HG03354 (cell line): ENCODE results near the gene IBA57.
A peak's percentile ranks its signal among the peaks of the same experiment; 100 is the strongest.

Experiments used
- ATAC-seq: cut with Tn5 transposase; IDR thresholded peaks from one replicate; pipeline ENCODE4 v1.9.1; 2021; ENCODE audit warnings: mild to moderate bottlenecking; ENCODE audit not compliant: unreplicated experiment, poor library complexity, severe bottlenecking

Gene IBA57

GRCh38 chr1:228154670-228155571 is 10.7 kb upstream of the IBA57 start:
- no peak for ATAC-seq

DNA sequence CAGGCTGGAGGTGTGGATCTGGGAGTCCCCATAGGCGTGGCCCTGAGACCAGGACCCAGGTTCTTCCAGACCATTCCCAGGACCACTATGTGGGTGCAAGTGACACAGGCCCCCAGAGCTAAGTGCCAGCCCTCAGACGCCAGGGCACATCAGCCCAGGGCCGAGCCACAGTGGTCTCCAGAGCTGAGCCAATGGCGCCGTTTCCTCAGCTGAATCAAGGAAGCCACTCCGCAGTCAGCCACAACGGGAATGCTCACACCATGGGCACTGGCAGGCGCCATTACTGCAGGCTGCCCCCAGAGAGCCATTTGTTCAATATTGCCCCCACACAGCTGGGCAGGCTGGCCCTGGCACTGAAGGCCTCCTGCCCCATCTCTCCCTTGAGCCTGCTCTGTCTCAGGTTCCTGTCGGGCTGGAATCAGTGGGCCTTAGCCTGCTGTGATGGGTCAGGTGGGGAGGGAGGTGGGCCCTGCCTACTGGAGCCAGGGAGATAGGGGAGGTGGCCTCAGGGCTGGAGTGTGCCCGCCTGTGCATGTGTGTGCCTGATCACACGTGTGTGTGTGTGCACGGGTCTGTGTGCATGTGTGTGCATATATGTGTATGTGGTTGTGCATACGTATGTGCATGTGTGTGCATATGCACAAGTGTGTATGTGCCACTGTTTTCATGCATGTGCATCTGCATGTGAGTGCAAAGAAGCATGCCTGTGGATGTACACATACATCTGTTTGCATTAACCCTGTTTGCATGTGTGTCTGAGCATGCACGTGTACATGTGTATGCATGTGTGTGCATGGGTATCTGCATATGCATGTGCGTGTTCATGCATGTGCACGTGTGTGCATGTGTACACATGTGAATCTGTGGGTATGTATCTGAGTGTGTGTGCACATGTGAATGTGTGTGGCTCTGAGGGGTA is 9.7 kb upstream of the IBA57 start:
- ATAC-seq, result no peak

DNA sequence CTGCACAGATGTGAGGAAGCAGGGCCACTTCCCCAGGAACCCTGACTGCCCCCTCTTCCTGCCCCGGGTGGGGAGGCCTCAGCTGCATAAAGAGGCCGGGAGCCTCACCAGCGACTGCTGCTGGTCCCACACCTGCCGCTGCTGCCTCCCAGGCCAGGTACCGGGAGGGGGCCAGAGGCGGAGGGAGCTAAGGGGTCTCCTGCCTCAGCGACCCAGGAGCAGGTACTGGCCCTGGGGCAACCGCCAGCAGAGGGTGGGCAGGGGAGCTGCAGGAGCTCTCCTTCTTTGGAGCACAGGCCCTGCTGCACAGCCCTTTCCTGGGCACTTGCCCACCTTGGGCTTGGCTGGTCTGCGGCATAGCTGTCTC is 9.1 kb upstream of the IBA57 start:
- ATAC-seq, result no peak

DNA sequence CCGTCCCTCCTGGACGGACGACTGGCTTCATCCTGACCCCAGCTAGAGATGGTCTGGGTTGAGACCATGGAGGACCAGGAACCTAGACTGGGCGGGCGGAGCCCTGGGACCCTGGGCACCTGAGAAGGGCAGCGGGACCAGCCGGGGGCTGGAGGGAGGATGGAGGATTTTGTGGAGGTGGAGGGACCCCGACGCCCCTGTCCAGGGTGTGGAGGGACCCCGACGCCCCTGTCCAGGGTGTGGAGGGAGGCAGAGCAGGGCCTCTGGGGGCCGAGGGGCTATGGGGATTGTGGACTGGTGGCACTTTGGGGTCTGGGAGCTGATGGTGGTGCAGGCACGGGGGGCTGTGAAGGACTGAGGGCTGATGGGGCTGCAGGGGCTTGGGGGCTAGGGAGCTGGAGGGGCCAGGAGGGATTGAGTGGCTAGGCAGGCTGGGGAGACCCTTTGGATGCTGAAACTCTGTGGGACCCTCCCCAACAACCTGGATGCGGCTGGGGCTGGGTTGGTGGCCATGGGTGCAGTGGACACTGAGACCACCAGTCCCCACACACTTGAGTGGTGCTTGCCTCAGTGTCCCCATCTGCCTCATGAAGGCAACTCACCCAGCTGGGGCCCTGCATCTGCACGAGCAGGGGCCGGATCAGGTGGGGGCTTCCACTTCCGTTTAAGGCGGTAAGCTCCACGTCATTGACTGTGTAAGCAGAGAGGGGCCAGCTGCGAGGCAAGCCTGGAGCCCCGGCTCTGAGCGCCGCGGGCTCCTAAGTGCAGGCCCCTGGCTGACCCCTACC is 8.5 kb upstream of the IBA57 start:
- no peak for ATAC-seq

DNA sequence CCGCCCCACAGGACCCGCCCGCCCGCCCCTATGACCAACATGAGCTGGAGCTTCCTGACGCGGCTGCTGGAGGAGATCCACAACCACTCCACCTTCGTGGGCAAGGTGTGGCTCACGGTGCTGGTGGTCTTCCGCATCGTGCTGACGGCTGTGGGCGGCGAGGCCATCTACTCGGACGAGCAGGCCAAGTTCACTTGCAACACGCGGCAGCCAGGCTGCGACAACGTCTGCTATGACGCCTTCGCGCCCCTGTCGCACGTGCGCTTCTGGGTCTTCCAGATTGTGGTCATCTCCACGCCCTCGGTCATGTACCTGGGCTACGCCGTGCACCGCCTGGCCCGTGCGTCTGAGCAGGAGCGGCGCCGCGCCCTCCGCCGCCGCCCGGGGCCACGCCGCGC is 7.9 kb upstream of the IBA57 start:
- ATAC-seq, result no peak

DNA sequence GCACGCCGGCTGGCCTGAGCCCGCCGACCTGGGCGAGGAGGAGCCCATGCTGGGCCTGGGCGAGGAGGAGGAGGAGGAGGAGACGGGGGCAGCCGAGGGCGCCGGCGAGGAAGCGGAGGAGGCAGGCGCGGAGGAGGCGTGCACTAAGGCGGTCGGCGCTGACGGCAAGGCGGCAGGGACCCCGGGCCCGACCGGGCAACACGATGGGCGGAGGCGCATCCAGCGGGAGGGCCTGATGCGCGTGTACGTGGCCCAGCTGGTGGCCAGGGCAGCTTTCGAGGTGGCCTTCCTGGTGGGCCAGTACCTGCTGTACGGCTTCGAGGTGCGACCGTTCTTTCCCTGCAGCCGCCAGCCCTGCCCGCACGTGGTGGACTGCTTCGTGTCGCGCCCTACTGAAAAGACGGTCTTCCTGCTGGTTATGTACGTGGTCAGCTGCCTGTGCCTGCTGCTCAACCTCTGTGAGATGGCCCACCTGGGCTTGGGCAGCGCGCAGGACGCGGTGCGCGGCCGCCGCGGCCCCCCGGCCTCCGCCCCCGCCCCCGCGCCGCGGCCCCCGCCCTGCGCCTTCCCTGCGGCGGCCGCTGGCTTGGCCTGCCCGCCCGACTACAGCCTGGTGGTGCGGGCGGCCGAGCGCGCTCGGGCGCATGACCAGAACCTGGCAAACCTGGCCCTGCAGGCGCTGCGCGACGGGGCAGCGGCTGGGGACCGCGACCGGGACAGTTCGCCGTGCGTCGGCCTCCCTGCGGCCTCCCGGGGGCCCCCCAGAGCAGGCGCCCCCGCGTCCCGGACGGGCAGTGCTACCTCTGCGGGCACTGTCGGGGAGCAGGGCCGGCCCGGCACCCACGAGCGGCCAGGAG is 7.2 kb upstream of the IBA57 start:
- no peak for ATAC-seq

DNA sequence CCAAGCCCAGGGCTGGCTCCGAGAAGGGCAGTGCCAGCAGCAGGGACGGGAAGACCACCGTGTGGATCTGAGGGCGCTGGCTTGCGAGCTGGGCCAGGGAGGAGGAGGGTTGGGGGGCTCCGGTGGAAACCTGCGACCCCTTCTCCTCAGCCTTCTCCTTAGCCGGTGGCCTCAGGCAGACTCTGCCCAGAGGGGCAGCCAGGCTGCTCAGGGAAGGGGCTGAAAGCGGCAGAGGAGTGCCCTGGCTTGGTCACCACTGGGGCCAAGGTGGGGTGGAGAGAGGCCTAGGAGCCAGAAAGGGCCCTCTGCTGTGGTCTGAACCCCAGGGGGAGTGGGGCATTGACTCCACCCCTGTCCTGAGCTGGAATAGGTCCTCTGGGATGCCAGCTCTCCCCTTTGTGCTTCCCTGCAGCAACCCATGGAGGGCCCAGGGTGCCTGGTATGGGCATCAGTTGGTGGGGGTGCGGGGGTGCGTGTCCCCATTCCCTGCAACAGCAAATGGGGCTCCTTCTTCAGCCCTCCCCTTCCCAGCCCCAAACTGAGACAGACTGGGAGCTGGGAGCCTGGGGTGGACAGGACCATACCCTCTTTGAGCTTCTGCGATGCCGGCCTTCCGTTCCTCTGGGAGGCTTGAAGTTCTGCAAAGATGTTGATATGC is 6.5 kb upstream of the IBA57 start:
- no peak for ATAC-seq

DNA sequence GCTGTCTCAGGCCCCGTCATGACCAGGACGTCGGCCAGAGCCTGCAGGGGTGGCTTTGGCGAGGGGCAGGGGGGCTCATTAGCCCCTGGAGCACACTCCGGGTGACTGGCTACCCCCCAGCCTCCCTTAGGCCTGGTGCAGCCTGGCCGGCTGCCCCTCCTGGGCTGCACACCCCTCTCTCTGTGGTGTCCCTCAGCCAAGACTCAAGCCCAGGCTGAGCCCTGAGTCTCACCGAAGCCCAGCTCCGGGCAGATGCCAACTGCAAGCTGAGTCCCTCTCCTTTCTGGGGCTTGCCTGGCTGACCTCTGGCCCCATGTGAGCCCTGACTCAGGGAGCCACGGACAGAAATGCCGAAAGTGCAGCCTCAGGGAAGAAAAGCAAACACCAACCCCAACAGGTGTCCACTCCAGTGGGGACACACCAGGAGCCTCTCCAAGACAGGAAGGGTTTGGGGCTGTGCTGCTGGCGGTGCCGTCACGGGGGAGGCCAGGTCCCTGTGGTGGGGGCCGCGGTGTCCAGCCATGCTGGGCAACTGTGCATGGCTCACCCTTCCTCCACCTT is 5.3 kb upstream of the IBA57 start:
- no peak for ATAC-seq

GRCh38 chr1:228161362-228161761 is 4.2 kb upstream of the IBA57 start:
- no peak for ATAC-seq

- ATAC-seq, result no peak
These were observed 3.7 kb upstream of the IBA57 start for GRCh38 chr1:228161866-228162265.

- no peak for ATAC-seq
These were observed 3.2 kb upstream of the IBA57 start for GRCh38 chr1:228162286-228163006.

- ATAC-seq, result no peak
These were observed 2.4 kb upstream of the IBA57 start for GRCh38 chr1:228163007-228163753.

DNA sequence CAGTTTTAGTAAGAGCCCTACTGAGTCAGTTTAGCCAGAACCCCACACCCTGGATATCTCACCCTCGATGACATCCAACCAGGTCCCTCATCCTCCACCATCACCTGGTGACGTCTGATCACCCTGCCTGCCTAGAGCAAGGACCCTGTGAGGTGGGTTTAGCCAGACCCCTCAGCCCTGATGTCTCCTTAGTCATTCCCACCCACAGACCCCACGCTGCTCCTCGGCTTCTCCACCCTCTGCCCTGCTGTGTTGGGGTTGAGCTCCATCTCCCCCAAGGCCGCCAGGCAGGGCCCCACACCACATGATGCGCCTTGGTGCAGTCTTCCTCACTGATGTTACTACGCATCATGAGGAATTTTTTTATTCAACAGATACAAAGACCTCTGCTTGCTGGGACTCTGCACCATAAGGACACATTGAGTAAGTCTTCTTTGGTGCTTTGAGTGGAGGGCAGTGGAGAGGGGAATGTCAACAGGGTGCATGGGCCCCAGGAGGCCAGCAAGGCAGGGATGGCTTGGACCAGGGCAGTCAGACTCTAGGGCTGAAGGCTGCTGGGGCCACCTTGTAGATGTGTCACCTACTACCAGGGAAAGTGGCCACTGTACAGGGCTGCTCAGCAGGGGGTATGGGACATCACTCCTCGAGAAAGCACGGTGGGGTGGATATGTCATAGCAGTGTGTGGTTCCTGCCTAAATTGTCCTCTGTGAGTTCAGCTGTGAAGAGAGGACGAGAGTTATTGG is 1.7 kb upstream of the IBA57 start:
- no peak for ATAC-seq

DNA sequence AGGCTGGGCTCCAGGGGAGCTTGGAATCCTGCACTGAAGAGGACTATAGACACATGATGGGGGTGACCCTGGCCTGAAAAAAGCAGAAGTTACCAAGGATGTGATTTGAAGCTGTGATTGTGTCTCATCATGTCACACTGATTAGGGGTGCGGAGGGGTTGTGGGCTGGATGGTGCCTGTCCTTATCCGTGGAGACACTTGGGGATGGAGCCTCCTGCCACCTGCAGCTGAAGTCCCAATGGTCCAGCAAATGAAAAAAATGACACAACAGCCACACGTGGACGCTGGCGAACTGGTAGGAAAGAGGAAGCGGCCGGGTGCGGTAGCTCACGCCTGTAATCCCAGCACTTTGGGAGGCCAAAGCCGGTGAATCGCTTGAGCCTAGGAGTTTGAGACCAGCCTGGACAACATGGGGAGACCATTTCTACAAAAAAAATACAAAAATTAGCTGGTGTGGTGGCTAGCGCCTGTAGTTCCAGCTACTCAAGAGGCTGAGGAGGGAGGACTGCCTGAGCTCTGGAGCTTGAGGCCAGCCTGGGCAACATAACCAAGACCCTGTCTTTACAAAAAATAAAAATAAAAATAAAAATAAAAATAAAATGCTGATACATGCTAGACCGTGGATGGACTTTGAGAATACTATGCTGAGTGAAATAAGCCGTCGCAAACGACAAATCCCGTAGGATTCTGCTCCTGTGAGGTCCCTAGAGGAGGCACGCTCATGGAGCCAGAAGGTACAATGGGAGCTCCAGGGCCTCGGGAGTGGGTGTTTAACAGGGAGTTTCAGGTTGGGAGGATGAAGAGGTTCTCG is 838 bp upstream of the IBA57 start:
- ATAC-seq, result peak; percentile 1

- peak; percentile 13 for ATAC-seq
These were observed 749 bp downstream of the IBA57 start for GRCh38 chr1:228166170-228166936.
